ENCODE data around the gene KCNAB1.

The KCNAB1 gene

DNA sequence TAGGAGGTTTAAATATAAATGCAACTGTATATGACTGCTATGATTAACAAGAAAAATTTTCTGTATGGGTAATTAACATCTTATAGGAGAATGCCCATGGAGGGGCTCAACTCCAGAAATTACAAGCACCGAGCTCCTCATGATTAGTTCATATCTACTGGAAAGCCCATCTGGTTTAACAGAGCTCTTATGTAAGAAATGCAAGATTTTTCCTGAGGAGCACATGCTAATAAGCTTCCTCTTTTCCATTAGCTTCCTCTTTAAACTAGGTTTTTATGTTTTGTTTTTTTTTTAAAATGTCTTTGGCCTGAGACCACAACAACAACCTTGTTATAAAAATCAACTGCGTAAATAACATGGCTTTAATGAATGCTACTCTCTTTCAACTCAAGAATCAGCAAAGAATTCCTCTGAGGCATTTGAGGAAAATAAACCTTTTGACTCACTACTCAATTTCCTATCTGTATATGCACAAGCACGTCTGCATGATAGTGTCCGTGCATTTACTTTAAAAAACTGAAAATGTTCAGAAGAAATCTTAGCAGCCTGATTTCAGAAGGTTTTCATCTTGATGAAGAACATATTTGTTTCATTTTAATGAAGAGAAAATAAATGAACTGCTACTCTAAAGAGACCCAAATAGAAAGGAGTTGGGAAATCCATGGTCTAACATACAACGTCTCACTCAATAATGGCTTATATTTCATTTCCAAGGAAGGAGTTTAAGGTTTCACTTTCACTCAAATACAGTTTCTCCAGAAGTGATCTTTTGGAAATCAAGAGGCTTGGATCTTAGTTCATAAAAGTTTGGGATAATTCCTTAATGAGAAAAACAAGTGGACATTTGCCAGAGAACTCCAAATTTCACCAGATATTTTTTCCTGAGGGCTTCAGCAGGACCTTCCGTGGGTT, 180.8 kb downstream of the KCNAB1 start:
- no peak for DNase-seq (ENCODE audit: low read depth)
- H3K4me3 ChIP-seq (ENCODE audit: low read depth, low read length) = no peak overlapping the region

DNA sequence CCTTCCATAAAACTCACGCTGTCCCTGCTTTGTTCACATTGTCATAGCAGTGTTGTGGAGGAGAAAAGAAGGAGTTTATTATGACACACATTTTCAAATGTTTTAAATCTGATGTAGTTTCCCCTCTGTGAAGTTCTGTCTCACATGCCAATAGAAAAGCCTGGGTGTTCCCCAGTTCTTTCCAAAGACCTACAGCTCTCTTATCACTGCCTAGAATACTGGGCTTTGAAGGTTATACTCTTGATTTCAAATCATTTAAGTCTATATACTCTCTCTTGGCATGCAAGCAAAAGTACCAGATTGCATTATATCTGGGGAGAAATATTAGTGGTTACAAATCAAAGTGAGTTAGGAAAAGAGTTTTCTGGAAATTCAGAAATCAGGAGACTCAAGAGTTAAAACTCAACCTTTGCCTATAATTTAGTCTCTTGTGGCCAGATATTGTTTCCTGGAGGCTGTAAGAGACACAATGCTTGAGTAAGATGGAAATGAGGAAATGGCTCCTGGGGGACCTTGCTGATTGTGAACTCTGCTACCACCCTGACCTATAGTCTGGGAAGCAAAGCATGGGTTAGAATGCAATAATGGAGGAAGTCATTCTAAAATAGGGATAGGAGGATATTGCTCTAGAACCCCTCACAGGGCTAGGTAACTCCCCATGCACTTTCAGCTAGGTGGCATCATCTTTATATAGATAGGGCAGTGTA, 182.8 kb downstream of the KCNAB1 start:
- no peak overlapping the region for H3K4me3 ChIP-seq (ENCODE audit: low read depth, low read length)
- DNase-seq (ENCODE audit: low read depth) = no peak

DNA sequence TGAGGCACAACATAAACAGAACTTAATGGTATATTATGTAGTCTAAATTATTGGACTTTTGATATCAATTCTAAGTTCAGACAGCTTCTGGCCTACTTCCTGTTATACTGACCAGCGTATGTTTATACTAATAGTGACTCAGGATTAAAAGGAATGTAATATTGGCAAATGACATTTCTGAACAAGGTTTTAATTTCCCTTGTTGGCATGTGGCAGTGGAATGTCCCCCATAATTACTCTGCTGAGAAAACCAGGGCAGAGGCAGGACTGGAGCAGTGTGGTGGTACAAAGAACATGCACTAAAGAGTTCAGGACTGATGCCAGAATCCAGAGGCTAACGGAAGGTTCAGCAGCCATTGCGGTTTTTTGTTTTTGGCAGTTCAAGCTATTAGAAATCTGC, 184.0 kb downstream of the KCNAB1 start:
- H3K4me3 ChIP-seq (ENCODE audit: low read depth, low read length) = no peak overlapping the region
- peak; percentile 21 for DNase-seq (ENCODE audit: low read depth)

DNA sequence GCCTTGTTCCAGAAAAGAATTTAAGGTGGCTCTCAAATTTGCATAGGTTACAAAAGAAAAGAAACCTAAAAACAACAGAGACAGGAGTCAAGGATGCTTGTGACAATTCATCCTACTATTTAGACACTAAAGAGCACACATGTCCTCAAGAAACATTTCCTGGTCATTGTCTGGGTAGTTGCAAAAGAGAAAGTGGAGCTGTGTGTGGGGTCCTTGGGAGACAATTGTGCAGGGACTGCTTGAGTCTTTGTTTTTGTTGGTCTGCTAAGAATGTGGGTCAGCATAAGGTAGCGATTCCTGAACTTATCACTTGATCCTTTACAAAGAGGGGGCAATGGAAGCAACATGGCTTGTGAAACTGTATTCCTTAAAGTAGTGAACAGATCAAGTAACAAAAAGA, 185.3 kb downstream of the KCNAB1 start:
- H3K4me3 ChIP-seq (ENCODE audit: low read depth, low read length) = no peak overlapping the region
- DNase-seq (ENCODE audit: low read depth) = no peak

DNA sequence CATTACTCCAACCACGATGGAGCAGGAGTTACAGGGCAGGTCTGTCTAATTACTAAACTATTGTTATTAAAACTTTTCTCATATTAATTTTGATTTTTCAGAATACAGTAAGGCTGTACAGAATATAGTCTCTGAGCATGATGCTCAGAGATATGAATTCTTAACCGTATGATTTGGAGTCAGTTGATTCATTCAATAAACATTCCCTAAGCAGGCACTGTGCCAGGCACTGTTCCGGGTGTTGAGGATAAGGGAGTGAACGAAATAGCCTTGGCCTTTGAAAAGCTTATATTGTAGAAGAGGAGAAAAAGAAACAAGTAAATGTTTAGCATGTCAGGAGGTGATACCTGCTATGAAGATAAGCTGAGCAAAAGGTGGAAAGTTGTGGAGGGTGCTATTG, 187.3 kb downstream of the KCNAB1 start:
- no peak overlapping the region for H3K4me3 ChIP-seq (ENCODE audit: low read depth, low read length)
- no peak for DNase-seq (ENCODE audit: low read depth)

DNA sequence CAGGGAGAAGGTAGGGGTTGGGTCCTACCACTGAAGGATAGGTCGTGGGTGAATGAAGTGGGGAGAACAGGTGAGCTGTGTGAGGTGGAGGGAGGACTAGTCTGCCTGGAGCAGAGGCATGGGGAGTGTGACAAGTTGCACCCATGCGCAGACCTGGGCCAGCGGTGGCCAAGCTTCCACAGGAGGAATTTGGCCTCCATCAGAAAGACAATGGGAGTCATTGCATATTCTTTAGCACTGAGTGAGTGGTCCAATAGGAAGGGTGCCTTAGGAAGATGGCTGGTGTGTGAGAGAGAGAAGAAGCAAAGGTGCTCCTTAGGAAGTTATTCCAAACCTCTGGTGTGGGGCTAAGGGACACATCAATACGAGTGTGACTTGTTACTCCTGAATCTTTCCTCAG, 191.1 kb downstream of the KCNAB1 start:
- no peak for DNase-seq (ENCODE audit: low read depth)
- H3K4me3 ChIP-seq (ENCODE audit: low read depth, low read length) = no peak overlapping the region

DNA sequence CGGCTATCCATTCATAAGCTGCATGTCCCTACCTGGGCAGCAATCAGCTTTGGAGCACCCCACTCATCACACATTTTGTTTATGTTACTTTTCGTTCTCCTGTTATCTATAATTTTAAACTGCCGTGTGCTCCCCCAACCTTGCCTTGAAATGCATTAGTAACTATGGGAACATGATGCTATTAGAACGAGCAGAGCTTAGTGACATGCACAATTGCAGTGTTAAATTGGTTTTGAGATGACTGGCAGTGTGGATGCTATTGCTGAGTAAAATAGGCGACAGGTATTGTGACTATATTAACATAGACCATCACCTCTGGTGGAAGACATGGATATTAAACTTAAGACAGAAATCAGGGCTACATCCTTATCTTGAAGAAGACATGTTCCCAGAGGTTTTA, 191.6 kb downstream of the KCNAB1 start:
- no peak for DNase-seq (ENCODE audit: low read depth)
- no peak overlapping the region for H3K4me3 ChIP-seq (ENCODE audit: low read depth, low read length)

DNA sequence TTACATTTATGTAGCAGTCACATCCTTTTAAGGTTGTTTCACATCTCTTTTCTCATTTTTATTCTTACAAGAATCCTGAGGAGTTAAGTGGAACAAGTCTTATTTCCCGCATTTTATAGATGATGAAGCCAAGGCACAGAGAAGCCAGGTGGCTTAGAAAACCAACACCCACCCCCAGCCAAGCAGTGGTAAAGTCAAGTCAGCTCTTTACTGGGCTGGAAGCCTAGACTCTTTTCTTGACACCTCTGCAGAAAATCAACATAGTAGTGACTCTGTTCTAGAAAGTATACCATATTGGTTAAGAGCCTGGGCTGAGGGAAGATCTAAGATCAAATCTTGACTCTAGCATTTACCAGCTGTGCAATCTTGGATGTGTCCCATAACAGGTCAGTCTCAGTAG, 195.7 kb downstream of the KCNAB1 start:
- H3K4me3 ChIP-seq (ENCODE audit: low read depth, low read length) = no peak overlapping the region
- no peak for DNase-seq (ENCODE audit: low read depth)

DNA sequence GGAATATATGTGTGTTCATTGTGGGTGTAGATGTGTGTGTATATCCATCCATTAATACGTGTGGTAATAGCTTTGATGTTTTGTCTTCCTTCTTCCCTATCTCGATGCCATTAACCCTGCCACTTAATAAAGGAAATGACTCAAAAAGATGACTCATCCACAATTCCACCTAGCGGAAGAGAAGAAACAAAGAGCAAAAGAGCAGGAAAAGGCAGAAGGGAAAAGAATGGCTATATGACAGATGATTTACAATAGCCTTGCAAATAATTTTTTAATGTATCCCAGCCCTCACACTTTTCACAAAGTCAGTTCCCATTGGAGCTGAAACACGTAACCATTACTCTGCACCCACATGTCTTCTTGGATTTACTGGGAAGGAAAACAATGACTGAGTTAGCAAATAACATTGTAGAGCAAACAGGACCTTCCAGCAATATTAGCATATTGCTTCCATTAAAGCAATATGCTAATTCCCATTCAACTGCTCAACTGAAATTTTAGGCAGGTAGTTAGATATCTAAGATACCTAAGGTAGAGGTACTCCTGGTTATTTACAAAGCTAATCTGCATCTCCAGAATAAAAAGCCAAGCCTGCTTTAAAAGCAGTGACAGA, 197.2 kb downstream of the KCNAB1 start:
- no peak overlapping the region for H3K4me3 ChIP-seq (ENCODE audit: low read depth, low read length)
- DNase-seq (ENCODE audit: low read depth) = no peak

DNA sequence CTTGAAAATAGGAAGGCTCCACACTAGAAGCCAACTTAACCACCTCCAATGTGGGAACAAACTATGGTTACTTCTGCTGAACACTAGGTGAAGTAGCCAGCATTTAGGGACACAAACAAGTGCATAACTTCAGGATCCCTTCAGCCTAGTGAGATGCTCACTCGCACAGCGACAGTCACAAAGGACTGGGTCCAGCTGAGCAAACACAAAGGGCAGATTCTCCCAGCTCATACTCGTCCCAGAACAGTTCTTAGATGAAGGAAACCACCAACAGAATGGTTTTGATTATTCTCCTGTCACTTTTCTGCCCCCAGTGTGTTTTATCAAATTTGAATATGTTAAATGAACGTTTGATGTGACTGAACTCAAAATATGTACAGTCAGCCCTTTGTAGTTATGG, 201.6 kb downstream of the KCNAB1 start:
- DNase-seq (ENCODE audit: low read depth) = no peak
- no peak overlapping the region for H3K4me3 ChIP-seq (ENCODE audit: low read depth, low read length)

DNA sequence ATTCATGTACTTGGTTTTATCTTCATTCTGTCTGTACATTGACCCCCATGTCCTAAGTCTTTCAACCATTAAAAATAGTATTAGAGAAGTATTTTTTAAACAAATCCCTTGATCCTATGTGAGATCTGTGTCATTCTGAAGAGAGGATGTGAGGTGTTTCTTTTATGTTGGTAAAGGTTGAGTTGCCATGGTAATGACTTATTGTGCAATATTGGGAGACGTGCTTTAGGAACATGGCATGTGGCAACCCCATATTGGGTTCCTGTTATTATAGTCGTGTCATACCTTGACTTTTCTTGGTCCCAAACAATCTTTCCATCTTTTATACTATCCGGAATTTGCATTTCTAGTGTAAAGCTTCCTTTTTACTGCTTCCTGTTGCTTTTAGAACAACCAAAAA, 203.1 kb downstream of the KCNAB1 start:
- DNase-seq (ENCODE audit: low read depth) = no peak

DNA sequence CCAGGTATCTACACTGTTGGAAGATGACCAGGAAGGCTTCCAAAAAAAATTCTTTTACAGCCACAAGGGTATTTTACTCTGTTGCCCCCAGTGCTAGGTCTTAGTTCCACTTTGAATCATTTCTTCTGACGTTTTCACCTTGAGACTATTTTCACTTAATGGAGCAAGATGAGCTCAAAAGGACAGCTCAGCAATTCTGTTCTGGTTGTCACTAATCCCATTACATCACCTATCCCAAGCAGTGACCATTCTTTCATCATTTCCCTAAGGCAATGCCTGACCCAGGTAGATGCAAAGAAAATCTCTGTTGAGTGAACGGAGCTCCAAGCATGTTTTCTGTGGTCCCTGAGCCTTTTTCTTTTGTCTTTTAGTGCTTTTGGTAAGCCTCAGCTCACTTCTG, 210.0 kb downstream of the KCNAB1 start:
- H3K4me3 ChIP-seq (ENCODE audit: low read depth, low read length) = no peak overlapping the region
- no peak for DNase-seq (ENCODE audit: low read depth)

More for the DNA sequence above, 203.1 kb downstream of the KCNAB1 start:
- H3K4me3 ChIP-seq (ENCODE audit: low read depth, low read length) = no peak overlapping the region

DNA sequence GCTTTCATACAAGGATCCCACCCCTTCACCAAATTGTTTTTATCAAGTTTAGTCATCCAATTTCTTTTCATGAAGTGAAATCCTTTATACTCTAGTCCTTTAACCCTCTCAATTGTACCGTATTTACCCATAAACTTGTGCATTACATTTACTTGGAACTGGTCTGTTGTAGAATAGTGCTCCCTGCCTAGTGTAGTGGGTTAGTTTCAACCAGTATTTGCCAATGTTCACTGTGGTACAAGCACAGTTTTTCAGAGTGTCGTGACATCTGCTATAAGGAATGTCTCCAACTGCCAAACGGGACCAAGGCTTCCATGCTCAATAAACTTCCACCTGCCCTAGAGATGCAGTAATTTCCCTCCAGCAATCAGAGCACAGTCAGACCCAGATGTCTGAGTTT, 211.9 kb downstream of the KCNAB1 start:
- DNase-seq (ENCODE audit: low read depth) = no peak
- H3K4me3 ChIP-seq (ENCODE audit: low read depth, low read length) = no peak overlapping the region

DNA sequence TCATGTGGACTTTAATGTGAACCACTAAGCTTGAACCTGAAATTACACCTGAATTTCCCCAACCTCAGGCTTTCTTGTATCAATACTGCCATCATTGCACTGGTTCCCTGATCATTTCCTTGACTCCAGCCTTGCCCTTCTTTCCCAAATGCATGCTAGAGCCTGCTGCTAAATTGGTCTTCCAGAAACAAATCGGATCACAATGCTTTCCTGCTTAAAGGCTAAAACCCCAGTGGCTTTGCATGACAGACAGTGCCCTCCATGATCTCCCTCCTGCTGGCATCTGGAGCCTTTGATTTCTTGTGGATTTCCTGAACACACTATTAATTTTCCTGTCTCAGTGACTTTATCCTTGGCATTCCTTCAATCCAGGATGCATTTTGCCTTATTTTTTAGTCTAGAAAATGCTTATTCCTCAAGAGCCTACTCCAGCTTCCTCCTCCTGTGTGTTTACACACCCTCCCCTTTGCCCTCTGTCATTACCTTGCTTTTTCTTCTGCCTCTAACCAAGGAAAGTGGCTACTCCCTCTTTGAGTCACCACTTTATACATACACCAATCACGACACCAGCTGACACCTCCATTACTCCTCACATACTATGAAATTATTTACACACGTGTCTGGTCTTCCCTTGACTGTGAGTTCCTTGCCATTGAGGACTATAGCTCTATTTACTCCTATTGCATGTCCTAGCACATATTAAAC, 214.6 kb downstream of the KCNAB1 start:
- no peak for DNase-seq (ENCODE audit: low read depth)
- no peak overlapping the region for H3K4me3 ChIP-seq (ENCODE audit: low read depth, low read length)

DNA sequence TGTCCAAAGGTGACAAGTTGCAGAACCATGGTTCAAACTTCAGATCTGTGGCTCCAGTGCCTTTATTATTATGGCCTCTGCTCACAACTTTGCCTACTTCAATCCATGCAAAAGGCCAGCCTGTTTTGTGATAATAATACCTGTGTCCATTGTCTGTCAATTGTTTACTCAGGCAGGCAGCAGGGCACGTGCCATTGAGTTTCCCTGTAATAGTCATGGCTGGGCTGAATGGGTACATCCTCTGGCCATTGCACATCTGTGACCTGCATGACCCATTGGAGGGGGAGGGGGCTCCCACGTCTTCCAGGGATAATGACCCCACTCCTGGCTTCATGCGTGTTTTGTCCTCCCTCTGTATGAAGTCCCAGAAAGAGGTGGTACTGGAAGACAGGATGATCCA, 219.1 kb downstream of the KCNAB1 start:
- no peak for DNase-seq (ENCODE audit: low read depth)
- no peak overlapping the region for H3K4me3 ChIP-seq (ENCODE audit: low read depth, low read length)

DNA sequence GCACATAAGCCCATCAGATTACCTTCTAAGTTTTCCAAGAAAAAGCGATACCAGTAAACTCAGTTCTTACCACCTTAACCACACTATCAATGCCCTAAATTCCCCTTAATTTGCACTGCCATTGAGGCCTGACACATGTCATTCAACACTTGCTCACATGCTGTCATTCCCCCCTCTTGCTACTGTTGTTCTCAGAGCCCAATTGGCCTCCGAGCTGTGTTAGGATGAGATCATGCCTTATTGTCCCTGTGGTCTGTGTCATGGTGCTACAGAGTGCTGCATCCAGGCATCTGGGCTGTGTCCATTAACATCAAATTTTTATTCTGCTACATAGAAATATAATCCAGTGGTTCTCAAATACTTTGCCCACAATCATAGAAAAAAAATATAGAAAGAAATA, 221.0 kb downstream of the KCNAB1 start:
- H3K4me3 ChIP-seq (ENCODE audit: low read depth, low read length) = no peak overlapping the region
- no peak for DNase-seq (ENCODE audit: low read depth)

DNA sequence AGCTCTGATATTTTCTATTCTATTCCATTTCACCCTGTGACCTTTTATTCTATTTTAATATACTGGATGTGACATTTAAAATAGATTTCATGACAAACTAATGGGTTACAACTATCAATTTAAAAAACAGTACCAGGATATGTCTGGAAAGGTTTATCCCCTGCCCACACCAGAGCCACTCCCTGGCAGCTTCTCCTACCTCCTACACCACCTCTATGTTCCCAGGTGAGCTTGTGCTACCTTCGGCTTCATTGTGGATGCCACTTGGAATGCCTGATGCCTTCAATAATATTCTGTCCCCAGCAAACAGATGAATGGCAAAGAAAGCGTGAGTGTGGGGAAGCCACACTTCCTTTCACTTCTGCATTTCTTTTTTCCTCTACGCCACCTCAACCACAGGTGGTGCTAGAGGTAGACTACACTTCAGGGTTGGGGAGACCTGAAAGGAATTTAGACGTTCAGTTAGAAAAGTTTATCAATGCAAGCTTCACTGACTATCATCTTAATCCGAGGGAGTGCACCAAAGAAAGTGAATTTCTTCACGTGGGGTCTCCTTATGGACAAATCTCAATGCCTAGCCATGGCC, 221.5 kb downstream of the KCNAB1 start:
- no peak for DNase-seq (ENCODE audit: low read depth)
- no peak overlapping the region for H3K4me3 ChIP-seq (ENCODE audit: low read depth, low read length)

DNA sequence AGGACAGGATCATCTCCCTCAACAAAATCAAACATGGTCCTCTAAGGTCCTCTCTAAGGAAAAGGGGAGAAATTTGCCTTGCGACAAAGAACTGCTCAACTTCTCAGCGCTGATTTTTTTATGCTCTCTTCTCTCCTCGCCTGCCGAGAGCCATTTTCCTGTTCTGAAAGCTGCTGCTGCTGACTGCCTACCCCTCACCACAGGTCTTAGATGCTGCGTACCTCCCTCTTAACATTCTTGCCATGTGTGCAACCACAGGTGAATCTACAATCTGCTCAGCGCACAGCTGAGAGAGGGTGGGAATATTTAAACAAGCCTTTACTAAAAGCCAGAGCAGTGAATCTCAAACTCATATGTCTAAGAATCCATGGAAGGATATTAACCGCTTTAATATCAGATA, 223.8 kb downstream of the KCNAB1 start:
- H3K4me3 ChIP-seq (ENCODE audit: low read depth, low read length) = no peak overlapping the region
- DNase-seq (ENCODE audit: low read depth) = no peak

DNA sequence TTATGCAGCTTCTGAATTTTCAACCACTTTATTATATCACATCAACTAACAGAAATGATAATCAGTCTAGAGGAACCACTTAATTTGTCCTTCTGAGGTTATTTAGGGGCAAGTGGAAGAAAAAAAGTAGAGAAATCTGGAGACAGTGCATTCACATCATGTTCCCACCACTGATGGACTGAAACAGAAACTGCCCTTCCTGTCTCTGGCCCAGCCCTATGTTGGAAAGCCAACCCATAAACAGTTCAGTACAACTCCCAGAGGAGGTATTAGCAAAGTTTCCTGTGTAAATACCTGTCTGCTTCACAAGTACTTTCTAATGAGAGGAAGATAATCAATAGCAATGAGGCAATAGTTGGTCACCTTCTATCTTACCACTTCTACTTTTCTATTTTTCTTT, 228.7 kb downstream of the KCNAB1 start:
- H3K4me3 ChIP-seq (ENCODE audit: low read depth, low read length) = no peak overlapping the region
- no peak for DNase-seq (ENCODE audit: low read depth)

DNA sequence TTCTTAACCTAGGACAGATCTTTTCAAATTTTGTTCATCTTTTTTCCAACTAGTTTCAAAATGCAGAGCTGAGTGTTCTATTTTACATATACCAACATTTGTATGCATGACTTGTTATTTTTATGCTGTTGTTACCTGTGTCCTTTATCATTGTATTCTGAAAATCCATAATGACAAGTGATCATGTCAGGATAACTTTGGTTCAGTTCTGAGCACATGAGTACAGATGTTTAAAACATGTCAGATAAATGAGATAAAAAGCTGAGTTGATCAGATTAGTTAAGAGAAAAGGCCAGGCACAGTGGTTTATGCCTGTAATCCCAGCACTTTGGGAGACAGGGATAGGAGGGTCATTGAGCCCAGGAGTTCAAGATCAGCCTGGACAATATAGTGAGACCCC, 229.6 kb downstream of the KCNAB1 start:
- no peak overlapping the region for H3K4me3 ChIP-seq (ENCODE audit: low read depth, low read length)
- DNase-seq (ENCODE audit: low read depth) = no peak

Measured in skeletal muscle cell (primary cell).